Measurements from ENCODE around the gene DOK7.

The DOK7 gene

DNA sequence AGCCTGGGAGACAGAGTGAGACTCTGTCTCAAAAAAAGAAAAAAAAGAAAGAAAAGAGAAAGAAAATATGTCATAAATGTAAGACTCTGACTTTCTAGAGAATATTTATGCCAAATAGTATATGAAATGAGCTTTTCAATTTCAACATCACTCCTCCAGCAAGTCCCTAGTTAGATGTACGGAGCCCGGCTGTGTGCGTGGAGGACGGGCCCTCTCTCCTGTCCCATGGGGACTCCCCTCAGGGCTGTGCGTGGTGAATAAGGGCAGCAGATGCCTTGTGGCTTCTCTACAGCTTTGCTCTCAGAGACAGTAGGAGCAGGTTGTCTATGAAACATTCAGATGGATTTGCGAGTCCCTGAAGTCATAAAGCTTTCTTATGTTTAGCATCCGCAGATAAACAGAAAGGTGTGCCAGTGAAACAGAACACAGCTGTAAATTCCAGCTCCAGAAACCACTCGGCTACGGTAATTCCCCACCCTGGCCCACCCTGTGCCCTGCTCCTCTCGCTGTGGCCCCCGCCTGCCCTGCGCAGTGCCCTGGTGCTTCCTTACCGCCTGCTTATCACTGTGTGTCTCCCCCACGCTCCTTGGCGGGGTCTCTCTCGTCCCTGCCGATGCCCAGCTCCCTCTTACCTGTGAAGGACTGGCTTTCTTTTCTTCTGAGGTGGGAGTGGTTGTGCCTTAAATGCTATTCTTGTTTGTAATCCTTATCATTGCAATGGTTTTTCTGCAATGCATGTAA, 35.2 kb upstream of the DOK7 start:
- Histone ChIP-seq H3K27ac (ENCODE audit: low read depth, low read length) (no peak overlapping the region), H3K27me3 (ENCODE audit: control insufficient read depth, insufficient read depth, low read length) (no peaks in the 10 kb centered on the region), H3K9me3 (ENCODE audit: control insufficient read depth, insufficient read depth, low read depth, low read length) (no peaks in the 10 kb centered on the region), H3K9ac (ENCODE audit: low read length) (no peak overlapping the region), H3K4me1 (ENCODE audit: control insufficient read depth, insufficient read depth, low read length) (no peaks in the 10 kb centered on the region), H3K36me3 (ENCODE audit: control insufficient read depth, insufficient read depth, low read length) (no peaks in the 10 kb centered on the region; the same call in 1 of the 2 replicates), H3K4me3 (ENCODE audit: low read depth, low read length) (no peak overlapping the region)

DNA sequence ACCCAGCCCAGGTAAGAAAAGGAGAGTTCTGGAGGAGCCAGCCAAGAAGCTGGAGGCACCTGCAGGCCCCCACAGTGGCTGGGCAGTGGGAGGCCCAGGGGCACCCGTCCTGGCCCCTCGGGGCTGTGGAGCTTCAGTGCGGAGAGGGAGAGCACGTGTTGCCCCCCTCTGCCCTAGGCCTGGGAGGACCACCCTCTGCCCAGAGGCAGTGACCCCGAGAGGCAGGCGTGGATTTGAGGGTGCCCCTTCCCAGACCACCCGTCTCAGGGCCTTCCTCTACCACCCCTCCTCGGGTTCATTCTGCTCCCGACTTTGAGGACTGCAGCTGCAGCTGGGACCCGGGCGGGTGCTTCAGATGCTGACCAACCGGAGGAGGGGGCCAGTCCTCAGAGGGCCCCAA, 33.5 kb upstream of the DOK7 start:
- H3K27me3 ChIP-seq (ENCODE audit: control insufficient read depth, insufficient read depth, low read length), result no peaks in the 10 kb centered on the region
- H3K4me1 ChIP-seq (ENCODE audit: control insufficient read depth, insufficient read depth, low read length), result no peaks in the 10 kb centered on the region
- no peak overlapping the region for H3K27ac ChIP-seq (ENCODE audit: low read depth, low read length)
- H3K9me3 ChIP-seq (ENCODE audit: control insufficient read depth, insufficient read depth, low read depth, low read length), result no peaks in the 10 kb centered on the region
- no peaks in the 10 kb centered on the region; the same call in 1 of the 2 replicates for H3K36me3 ChIP-seq (ENCODE audit: control insufficient read depth, insufficient read depth, low read length)
- H3K4me3 ChIP-seq (ENCODE audit: low read depth, low read length), result no peak overlapping the region
- H3K9ac ChIP-seq (ENCODE audit: low read length), result no peak overlapping the region

DNA sequence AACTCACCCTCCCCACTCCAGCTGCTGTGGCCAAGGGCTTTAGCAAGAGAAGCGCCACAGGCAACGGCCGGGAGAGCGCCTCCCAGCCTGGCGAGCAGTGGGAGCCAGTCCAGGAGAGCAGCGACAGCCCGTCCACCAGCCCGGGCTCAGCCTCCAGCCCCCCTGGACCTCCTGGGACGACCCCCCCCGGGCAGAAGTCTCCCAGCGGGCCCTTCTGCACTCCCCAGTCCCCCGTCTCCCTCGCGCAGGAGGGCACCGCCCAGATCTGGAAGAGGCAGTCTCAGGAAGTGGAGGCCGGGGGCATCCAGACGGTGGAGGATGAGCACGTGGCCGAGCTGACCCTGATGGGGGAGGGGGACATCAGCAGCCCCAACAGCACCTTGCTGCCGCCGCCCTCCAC, 32.6 kb upstream of the DOK7 start:
- Histone ChIP-seq H3K4me3 (ENCODE audit: low read depth, low read length) (no peak overlapping the region), H3K4me1 (ENCODE audit: control insufficient read depth, insufficient read depth, low read length) (0 out of 2 replicates have a peak, but pooled peaks cover 4% of the 10 kb centered on the region), H3K27me3 (ENCODE audit: control insufficient read depth, insufficient read depth, low read length) (no peaks in the 10 kb centered on the region), H3K27ac (ENCODE audit: low read depth, low read length) (no peak overlapping the region), H3K9ac (ENCODE audit: low read length) (no peak overlapping the region), H3K9me3 (ENCODE audit: control insufficient read depth, insufficient read depth, low read depth, low read length) (no peaks in the 10 kb centered on the region), H3K36me3 (ENCODE audit: control insufficient read depth, insufficient read depth, low read length) (no peaks in the 10 kb centered on the region; the same call in 1 of the 2 replicates)

DNA sequence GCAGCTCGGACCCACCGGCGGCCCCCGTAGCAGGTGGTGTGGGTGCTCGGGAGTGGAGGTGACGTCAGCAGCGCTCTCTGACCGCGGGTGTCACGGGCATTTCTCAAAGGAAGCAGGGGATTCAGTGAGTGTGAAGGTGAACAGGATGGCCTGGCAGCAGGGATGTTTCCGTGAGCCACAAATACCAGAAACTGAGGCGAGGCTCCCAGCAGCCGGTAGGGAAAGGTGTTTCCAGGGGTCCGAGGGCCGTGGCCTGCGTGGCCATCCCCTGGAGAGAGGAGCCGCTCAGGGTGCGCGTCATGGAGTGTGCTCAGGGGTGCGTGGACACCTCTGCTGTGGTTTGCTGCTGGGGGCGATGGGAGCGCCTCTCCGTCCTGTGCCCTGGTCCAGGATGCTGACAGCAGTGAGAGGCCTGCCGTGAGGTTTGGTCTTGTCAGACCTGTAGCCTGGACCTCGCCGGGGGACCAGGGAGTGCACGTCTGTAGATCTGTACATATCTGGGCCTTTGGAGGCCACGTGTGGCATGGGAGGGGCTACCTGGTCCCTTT, 31.6 kb upstream of the DOK7 start:
- Histone ChIP-seq H3K4me3 (ENCODE audit: low read depth, low read length) (no peak overlapping the region), H3K4me1 (ENCODE audit: control insufficient read depth, insufficient read depth, low read length) (peaks cover 4% of the 10 kb centered on the region; the same call in 1 of the 2 replicates), H3K27me3 (ENCODE audit: control insufficient read depth, insufficient read depth, low read length) (no peaks in the 10 kb centered on the region), H3K27ac (ENCODE audit: low read depth, low read length) (no peak overlapping the region), H3K36me3 (ENCODE audit: control insufficient read depth, insufficient read depth, low read length) (no peaks in the 10 kb centered on the region; the same call in 1 of the 2 replicates), H3K9me3 (ENCODE audit: control insufficient read depth, insufficient read depth, low read depth, low read length) (no peaks in the 10 kb centered on the region), H3K9ac (ENCODE audit: low read length) (no peak overlapping the region)

DNA sequence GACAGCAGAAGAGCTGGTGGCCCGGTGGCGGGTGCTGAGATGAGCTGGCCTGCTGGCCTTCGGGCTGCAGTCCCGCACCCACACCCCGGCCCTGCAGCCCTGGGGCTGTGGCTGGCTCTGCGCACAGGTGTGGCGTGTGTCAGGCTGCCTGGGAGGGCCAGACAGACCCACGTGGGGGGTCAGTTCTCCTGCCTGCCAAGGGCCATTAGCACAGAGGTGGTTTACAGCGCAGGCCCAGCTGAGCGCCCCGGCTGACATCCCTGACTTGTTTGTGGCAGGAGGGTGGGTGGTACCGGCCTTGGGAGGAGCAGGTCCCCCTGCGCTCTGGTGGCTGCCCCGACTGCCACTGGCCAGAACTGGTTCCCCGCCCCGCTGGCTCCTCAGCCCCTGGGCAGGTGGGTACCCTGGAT, 30.7 kb upstream of the DOK7 start:
- Histone ChIP-seq H3K9ac (ENCODE audit: low read length) (no peak overlapping the region), H3K4me1 (ENCODE audit: control insufficient read depth, insufficient read depth, low read length) (peaks cover 4% of the 10 kb centered on the region; the same call in 1 of the 2 replicates), H3K36me3 (ENCODE audit: control insufficient read depth, insufficient read depth, low read length) (no peaks in the 10 kb centered on the region; the same call in 1 of the 2 replicates), H3K4me3 (ENCODE audit: low read depth, low read length) (no peak overlapping the region), H3K27me3 (ENCODE audit: control insufficient read depth, insufficient read depth, low read length) (no peaks in the 10 kb centered on the region), H3K27ac (ENCODE audit: low read depth, low read length) (no peak overlapping the region), H3K9me3 (ENCODE audit: control insufficient read depth, insufficient read depth, low read depth, low read length) (no peaks in the 10 kb centered on the region)

DNA sequence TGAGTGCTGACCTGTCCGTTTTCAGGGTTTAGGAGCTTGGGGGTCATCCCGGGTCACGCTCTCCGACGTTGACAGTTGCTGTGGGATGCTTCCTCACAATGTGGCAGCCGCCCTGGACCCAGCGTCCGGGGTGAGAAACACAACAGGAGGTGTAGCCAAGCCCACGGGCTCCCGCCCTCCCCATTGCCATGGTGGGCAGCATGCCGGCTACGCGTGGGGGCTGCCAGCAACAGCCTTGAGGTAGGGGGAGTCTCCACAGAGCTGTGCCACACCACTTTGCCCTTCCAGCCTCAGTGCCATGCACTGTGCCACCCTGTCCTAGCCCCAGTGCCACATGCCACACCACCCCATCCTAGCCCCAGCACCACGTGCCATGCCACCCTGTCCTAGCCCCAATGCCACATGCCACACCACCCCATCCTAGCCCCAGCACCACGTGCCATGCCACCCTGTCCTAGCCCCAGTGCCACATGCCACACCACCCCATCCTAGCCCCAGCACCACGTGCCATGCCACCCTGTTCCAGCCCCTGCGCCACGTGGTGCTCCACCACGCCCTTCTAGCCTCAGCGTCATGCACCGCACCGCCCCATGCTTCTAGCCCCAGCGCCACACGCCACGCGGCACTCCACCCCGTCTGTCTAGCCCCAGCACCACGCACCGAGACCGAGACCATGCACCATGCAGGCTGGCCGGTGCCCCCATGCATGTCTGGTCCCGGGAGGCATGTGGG, 29.8 kb upstream of the DOK7 start:
- Histone ChIP-seq H3K4me1 (ENCODE audit: control insufficient read depth, insufficient read depth, low read length) (peaks cover 4% of the 10 kb centered on the region; the same call in 1 of the 2 replicates), H3K9me3 (ENCODE audit: control insufficient read depth, insufficient read depth, low read depth, low read length) (no peaks in the 10 kb centered on the region), H3K4me3 (ENCODE audit: low read depth, low read length) (no peak overlapping the region), H3K9ac (ENCODE audit: low read length) (no peak overlapping the region), H3K36me3 (ENCODE audit: control insufficient read depth, insufficient read depth, low read length) (no peaks in the 10 kb centered on the region; the same call in 1 of the 2 replicates), H3K27me3 (ENCODE audit: control insufficient read depth, insufficient read depth, low read length) (no peaks in the 10 kb centered on the region), H3K27ac (ENCODE audit: low read depth, low read length) (no peak overlapping the region)

DNA sequence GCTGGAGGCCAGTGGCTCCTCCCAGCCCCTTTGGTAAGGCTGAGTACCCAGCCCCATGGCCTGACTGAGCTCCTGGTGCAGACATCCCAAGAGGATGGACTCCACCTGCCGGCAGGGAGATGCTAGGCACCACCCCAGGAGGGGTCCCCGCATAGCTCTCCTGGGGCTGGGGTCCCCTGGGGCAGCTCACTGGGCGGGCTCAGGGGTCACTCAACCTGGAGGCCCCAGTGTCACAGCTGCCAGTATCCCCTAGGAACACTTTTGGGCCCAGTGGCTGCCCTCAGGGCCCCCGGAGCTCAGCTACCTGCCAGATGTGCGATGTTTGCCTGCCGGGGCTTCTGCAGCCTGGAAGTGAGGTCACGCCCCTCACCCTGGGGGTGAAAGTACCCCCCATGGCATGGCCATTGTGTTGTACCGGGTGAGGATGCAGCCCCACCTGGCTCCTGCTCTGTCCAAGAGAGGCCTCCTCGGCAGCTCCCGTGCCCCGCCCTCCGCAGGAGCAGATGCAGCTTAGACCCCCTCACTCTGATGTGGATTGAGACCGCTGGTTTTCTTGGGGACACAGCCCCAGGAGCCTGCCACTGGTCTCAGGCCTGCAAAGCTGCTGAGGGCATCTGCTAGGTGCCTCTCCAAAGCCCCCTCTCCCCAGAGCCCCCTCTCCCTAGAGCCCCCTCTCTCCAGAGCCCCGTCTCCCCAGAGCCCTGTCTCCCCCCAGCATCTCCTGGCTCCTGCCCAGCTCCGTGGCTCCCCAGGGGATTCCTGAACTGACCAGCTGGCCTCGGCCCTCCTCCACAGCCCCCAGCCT, 28.0 kb upstream of the DOK7 start:
- Histone ChIP-seq H3K9ac (ENCODE audit: low read length) (no peak overlapping the region), H3K27ac (ENCODE audit: low read depth, low read length) (no peak overlapping the region), H3K9me3 (ENCODE audit: control insufficient read depth, insufficient read depth, low read depth, low read length) (no peaks in the 10 kb centered on the region), H3K4me3 (ENCODE audit: low read depth, low read length) (no peak overlapping the region), H3K27me3 (ENCODE audit: control insufficient read depth, insufficient read depth, low read length) (no peaks in the 10 kb centered on the region), H3K4me1 (ENCODE audit: control insufficient read depth, insufficient read depth, low read length) (peaks cover 4% of the 10 kb centered on the region; the same call in 1 of the 2 replicates), H3K36me3 (ENCODE audit: control insufficient read depth, insufficient read depth, low read length) (no peaks in the 10 kb centered on the region; the same call in 1 of the 2 replicates)

DNA sequence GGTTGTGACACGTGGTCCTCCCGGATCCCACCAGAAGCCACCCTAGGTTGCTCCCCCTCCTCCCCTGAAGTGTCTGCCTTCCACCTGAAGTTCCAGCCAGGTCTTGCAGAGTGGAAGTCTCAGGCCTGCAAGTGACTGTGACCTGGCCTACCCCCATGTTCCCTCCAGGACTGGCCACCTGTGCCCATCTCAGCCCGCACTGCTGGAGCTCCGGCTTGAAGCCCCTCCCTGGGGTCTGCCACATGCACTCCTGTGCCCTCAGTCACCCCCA, 27.5 kb upstream of the DOK7 start:
- no peak overlapping the region for H3K9ac ChIP-seq (ENCODE audit: low read length)
- no peaks in the 10 kb centered on the region; the same call in 1 of the 2 replicates for H3K36me3 ChIP-seq (ENCODE audit: control insufficient read depth, insufficient read depth, low read length)
- no peaks in the 10 kb centered on the region for H3K27me3 ChIP-seq (ENCODE audit: control insufficient read depth, insufficient read depth, low read length)
- H3K4me3 ChIP-seq (ENCODE audit: low read depth, low read length), result no peak overlapping the region
- H3K9me3 ChIP-seq (ENCODE audit: control insufficient read depth, insufficient read depth, low read depth, low read length), result no peaks in the 10 kb centered on the region
- H3K4me1 ChIP-seq (ENCODE audit: control insufficient read depth, insufficient read depth, low read length), result peaks cover 4% of the 10 kb centered on the region; the same call in 1 of the 2 replicates
- no peak overlapping the region for H3K27ac ChIP-seq (ENCODE audit: low read depth, low read length)

DNA sequence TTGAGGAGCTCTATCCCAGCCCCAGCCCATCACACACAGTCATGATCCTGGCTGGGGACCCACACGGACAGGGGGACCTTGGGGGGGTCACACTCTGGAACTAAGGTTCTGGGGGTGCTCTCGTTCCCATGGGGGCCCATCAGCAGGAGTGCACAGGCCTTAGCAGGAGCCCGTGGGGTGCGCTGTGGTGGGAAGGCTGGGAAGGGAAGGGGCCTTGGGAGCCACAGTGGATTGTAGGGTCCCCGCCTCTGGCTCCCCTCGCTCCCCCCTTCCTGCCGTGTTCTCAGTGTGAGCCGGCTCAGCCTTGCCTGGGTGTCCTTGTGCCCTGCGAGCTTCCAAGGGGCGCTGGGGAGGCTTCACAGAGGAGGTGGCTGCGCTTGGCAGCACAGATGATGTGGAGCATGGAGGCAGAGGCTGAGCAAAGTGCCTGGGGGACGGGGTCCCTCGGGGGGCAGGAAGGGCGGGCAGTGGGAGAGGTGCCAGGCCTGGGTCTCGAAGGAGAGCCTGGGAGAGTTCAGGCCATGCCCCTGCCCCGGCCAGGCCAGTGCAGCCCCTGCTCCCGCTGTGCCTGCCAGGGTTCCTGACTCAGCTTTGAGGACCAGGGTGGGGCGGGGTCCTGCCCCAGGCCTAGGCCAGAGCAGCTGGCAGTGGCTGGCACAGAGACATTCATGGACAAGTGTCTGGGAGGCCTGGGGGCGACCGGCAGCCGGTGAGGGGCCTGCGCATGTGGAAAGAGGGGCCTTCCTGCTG, 26.9 kb upstream of the DOK7 start:
- Histone ChIP-seq H3K36me3 (ENCODE audit: control insufficient read depth, insufficient read depth, low read length) (no peaks in the 10 kb centered on the region; the same call in 1 of the 2 replicates), H3K27ac (ENCODE audit: low read depth, low read length) (peak overlapping the region; percentile 32; the same call in 1 of the 2 replicates), H3K4me3 (ENCODE audit: low read depth, low read length) (no peak overlapping the region), H3K27me3 (ENCODE audit: control insufficient read depth, insufficient read depth, low read length) (no peaks in the 10 kb centered on the region), H3K9me3 (ENCODE audit: control insufficient read depth, insufficient read depth, low read depth, low read length) (no peaks in the 10 kb centered on the region), H3K9ac (ENCODE audit: low read length) (no peak overlapping the region), H3K4me1 (ENCODE audit: control insufficient read depth, insufficient read depth, low read length) (peaks cover 4% of the 10 kb centered on the region; the same call in 1 of the 2 replicates)
